ENCODE results near the gene POU6F2.

GRCh38 chr7:39353615-39354376 lies 376.1 kb downstream of the POU6F2 start:
- TF ChIP-seq CTCF (IDR thresholded peaks at IDR 0.05; ENCODE audit: low read depth, low read length, poor library complexity, severe bottlenecking) (no peak), EZH2phosphoT487 (IDR thresholded peaks at IDR 0.05; ENCODE audit: borderline replicate concordance, low read length) (no peak)

Measured in DOHH2 (cell line).